ENCODE results near the gene DCDC2B.

The DCDC2B gene

GRCh38 chr1:32263744-32264143, 54.9 kb downstream of the DCDC2B start:
- no peak for DNase-seq

Data from NCI-H345 (cell line).